HL-60 (cell line): ENCODE data around the gene AFAP1L2.

Experiments
- DNase-seq, 2 experiments: peaks; one replicate each; pipeline ENCODE4 v3.0.0-alpha.2; 2010 to 2020; ENCODE audit warnings: low read depth in 1 of 2, low spot score in 1 of 2
- H3K27ac ChIP-seq: fragments of 250-450 bp; sonication (Bioruptor Pico); replicated peaks from 2 replicates; pipeline ENCODE4 v1.5.1; 2020; ENCODE audit warnings: mild to moderate bottlenecking, moderate library complexity
- H3K27me3 ChIP-seq: fragments of 250-450 bp; sonication (Bioruptor Pico); 2 replicates; pipeline ENCODE4 v1.5.1; 2021; ENCODE audit warnings: mild to moderate bottlenecking, moderate library complexity; ENCODE audit not compliant: insufficient read depth, poor library complexity, severe bottlenecking
- H3K4me3 ChIP-seq: replicated peaks from 2 replicates; pipeline ENCODE4 v1.5.1; 2011; ENCODE audit warnings: mild to moderate bottlenecking, control low read depth, low read length; ENCODE audit not compliant: insufficient read depth
- CTCF ChIP-seq: IDR thresholded peaks from one replicate; pipeline ENCODE4 v1.5.1; 2011; ENCODE audit warnings: low read length, control low read depth, inconsistent platforms; ENCODE audit not compliant: insufficient read depth
- GABPA ChIP-seq: IDR thresholded peaks from 2 replicates; pipeline ENCODE4 v1.6.1; 2012; ENCODE audit warnings: low read depth
- POLR2AphosphoS5 ChIP-seq: IDR thresholded peaks from 2 replicates; pipeline ENCODE4 v1.6.1; 2012; ENCODE audit warnings: low read depth
- REST ChIP-seq: IDR thresholded peaks from 2 replicates; pipeline ENCODE4 v1.6.1; 2012; ENCODE audit warnings: low read depth; ENCODE audit not compliant: insufficient replicate concordance
- SPI1 ChIP-seq: IDR thresholded peaks from 2 replicates; pipeline ENCODE4 v1.6.1; 2012; ENCODE audit warnings: low read depth, mild to moderate bottlenecking, borderline replicate concordance

Gene AFAP1L2

GRCh38 chr10:114326795-114327194 is 77.5 kb downstream of the AFAP1L2 start:
- Histone ChIP-seq H3K4me3 (no peak overlapping the region), H3K27ac (no peak overlapping the region), H3K27me3 (no peaks in the 10 kb centered on the region)
- no peak for TF ChIP-seq REST
- no peak for TF ChIP-seq GABPA
- TF ChIP-seq CTCF = no peak
- TF ChIP-seq SPI1 = no peak
- no peak for TF ChIP-seq POLR2AphosphoS5
- DNase-seq = no peak

GRCh38 chr10:114323023-114323422 is 81.3 kb downstream of the AFAP1L2 start:
- no peaks in the 10 kb centered on the region for H3K27me3 ChIP-seq
- TF ChIP-seq POLR2AphosphoS5 (no peak), GABPA (no peak)
- no peak overlapping the region for H3K4me3 ChIP-seq
- DNase-seq = no peak
- H3K27ac ChIP-seq = no peak overlapping the region

GRCh38 chr10:114322344-114322743 is 82.0 kb downstream of the AFAP1L2 start:
- H3K27me3 ChIP-seq = no peaks in the 10 kb centered on the region
- TF ChIP-seq GABPA = no peak
- no peak for TF ChIP-seq CTCF
- TF ChIP-seq POLR2AphosphoS5 = no peak
- TF ChIP-seq SPI1 = no peak
- TF ChIP-seq REST = no peak
- no peak for DNase-seq
- H3K27ac ChIP-seq = no peak overlapping the region
- H3K4me3 ChIP-seq = no peak overlapping the region

GRCh38 chr10:114320249-114321116 is 83.8 kb downstream of the AFAP1L2 start:
- no peak for DNase-seq
- no peak overlapping the region for H3K4me3 ChIP-seq
- TF ChIP-seq REST (no peak), GABPA (no peak), CTCF (no peak), SPI1 (no peak), POLR2AphosphoS5 (no peak)
- H3K27ac ChIP-seq = no peak overlapping the region
- no peaks in the 10 kb centered on the region for H3K27me3 ChIP-seq
